ENCODE data around the gene PITPNM2. TPM values are rescaled to one million over a fixed set of nuclear protein-coding genes. Genes with fewer than 3 reads are reported as not detected.

The PITPNM2 gene
- total RNA-seq, 4 donors from 2014 or later, result 1.0 to 16.2 (median 3.3) TPM

DNA sequence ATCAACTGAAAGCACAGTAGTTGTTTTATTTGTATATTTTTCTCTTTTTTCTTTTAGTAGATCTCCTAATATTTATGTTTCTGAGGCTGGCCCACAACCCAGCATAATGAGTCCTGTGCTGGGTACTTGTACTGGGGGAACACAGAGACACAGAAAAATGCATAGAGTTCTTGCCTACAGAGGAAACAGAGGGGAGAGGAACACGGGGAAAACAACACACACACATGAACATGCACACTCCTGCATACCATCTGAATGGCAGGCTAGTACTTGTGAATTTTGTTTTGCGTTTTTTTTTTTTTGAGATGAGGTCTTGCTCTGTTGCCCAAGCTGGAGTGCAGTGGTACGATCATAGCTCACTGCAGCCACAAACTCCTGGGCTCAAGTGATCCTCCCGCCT lies 21.3 kb downstream of the PITPNM2 start:
- TF ChIP-seq, protein P1, sequence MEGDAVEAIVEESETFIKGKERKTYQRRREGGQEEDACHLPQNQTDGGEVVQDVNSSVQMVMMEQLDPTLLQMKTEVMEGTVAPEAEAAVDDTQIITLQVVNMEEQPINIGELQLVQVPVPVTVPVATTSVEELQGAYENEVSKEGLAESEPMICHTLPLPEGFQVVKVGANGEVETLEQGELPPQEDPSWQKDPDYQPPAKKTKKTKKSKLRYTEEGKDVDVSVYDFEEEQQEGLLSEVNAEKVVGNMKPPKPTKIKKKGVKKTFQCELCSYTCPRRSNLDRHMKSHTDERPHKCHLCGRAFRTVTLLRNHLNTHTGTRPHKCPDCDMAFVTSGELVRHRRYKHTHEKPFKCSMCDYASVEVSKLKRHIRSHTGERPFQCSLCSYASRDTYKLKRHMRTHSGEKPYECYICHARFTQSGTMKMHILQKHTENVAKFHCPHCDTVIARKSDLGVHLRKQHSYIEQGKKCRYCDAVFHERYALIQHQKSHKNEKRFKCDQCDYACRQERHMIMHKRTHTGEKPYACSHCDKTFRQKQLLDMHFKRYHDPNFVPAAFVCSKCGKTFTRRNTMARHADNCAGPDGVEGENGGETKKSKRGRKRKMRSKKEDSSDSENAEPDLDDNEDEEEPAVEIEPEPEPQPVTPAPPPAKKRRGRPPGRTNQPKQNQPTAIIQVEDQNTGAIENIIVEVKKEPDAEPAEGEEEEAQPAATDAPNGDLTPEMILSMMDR (IDR thresholded peaks at IDR 0.05; ENCODE audit: low read depth), result no peak

DNA sequence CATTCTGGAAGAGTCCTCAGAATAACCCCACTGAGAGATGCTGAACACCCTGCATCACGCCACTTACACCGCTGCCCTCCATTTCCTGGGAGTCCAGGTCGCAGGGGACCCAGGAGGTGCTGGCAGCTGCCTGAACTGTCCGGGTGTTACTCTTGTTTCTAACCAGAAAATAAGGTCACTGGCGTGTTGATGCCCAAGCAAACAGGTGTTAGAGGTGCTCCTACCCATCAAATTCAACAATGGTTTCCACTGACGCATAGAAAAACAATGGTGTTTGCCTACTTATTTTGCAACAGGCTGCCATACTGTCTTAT lies 23.8 kb downstream of the PITPNM2 start:
- TF ChIP-seq, protein P1 (IDR thresholded peaks at IDR 0.05; ENCODE audit: low read depth), result no peak

GRCh38 chr12:123126294-123127181 lies 24.4 kb downstream of the PITPNM2 start:
- TF ChIP-seq, protein P1 (IDR thresholded peaks at IDR 0.05; ENCODE audit: low read depth), result no peak

DNA sequence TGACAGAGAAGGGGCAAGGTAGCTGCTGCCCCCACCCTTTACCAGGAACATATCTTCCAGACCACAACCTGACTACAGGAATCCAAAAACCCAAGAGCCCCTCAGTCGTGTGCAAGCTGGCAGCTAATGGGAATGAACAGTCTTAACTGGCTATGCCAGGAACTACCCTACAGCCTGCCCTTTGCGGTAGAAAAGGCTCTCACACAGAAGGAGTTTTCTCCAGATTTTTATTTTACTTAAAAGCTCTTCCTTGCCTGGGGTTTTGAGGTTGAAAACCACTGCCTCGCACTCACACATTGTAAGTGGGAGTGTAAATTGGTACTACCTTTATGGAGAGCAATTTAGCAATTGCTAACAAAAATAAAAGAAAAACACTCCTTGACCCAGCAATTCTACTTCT lies 28.3 kb downstream of the PITPNM2 start:
- TF ChIP-seq, protein P1 (IDR thresholded peaks at IDR 0.05; ENCODE audit: low read depth), result no peak

DNA sequence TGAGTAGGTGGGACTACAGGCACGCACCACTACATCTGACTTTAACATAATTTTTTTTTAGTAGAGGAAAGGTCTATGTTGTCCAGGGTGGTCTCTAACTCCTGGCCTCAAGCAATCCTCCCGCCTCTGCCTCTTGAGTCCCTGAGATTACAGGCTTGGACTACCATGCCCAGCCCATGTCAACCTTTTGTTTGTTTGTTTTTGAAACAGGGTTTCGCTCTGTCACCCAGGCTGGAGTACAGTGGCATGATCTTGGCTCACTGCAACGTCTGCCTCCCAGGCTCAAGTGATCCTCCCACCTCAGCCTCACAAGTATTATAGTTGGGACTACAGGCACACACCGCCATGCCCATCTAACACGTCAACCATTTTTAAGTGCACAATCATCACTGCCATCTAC lies 29.2 kb downstream of the PITPNM2 start:
- TF ChIP-seq, protein P1 (IDR thresholded peaks at IDR 0.05; ENCODE audit: low read depth), result no peak

- TF ChIP-seq, protein P1 (IDR thresholded peaks at IDR 0.05; ENCODE audit: low read depth), result no peak
These were observed 30.3 kb downstream of the PITPNM2 start for GRCh38 chr12:123120452-123121166.

- TF ChIP-seq, protein P1 (IDR thresholded peaks at IDR 0.05; ENCODE audit: low read depth), result no peak
These were observed 31.1 kb downstream of the PITPNM2 start for GRCh38 chr12:123119808-123120207.

Data from subcutaneous adipose tissue (tissue), 4 donors.